ENCODE data around the gene SDCCAG8. TPM values are rescaled to one million over a fixed set of nuclear protein-coding genes. Genes with fewer than 3 reads are reported as not detected.

SDCCAG8 gene
- total RNA-seq, 1 donor: 42.7 TPM

DNA sequence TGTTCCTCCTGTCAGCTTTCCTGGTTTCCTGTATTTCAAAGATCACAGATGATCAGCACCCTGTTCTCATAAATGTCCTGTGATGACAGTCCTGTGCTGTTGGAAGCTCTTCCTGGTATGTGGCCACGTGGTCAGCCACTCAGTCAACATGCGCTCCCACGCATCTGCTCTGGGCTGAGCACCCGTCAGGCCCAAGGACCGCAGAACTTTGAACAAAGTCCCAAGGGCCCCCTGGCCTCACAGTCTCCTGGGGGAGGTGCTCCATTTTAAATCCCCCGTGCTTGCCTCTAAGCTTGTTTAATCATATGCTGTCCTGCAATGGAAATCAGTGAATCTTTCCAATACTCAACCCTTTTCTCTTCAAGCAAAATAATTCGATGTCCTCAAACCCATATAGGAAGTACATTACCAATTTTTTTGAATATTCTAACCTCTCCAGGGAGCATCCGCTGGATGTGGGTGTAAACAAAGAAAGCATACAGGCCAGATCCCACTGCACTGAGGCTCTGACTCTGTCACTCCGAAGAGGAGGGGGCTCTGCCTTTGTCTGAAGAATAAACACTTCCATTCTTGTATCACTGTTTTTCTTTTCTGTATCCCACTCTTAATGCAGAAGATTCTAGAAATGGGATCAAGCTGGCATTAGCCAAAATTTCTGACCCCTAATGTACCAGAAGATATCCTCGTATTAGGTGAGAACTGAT is 250.3 kb downstream of the SDCCAG8 start:
- Histone ChIP-seq H3K4me1 (ENCODE audit: insufficient read depth, low read length) (peaks cover 9% of the 10 kb centered on the region), H3K9me3 (ENCODE audit: low read depth, low read length) (no peaks in the 10 kb centered on the region), H3K27me3 (ENCODE audit: insufficient read depth, low read length) (no peaks in the 10 kb centered on the region), H2AFZ (ENCODE audit: low read length) (no peak overlapping the region), H3K27ac (ENCODE audit: low read depth, low read length) (peak overlapping the region; percentile 25), H4K20me1 (ENCODE audit: insufficient read depth, low read length) (peaks cover 3% of the 10 kb centered on the region), H3K4me3 (ENCODE audit: insufficient read depth, low read length) (no peak overlapping the region), H3K36me3 (ENCODE audit: insufficient read depth, low read length) (peaks cover 17% of the 10 kb centered on the region), H3K4me2 (ENCODE audit: insufficient read depth, low read length) (no peak overlapping the region), H3K79me2 (ENCODE audit: insufficient read depth, low read length) (no peaks in the 10 kb centered on the region)
- TF ChIP-seq, protein P1, sequence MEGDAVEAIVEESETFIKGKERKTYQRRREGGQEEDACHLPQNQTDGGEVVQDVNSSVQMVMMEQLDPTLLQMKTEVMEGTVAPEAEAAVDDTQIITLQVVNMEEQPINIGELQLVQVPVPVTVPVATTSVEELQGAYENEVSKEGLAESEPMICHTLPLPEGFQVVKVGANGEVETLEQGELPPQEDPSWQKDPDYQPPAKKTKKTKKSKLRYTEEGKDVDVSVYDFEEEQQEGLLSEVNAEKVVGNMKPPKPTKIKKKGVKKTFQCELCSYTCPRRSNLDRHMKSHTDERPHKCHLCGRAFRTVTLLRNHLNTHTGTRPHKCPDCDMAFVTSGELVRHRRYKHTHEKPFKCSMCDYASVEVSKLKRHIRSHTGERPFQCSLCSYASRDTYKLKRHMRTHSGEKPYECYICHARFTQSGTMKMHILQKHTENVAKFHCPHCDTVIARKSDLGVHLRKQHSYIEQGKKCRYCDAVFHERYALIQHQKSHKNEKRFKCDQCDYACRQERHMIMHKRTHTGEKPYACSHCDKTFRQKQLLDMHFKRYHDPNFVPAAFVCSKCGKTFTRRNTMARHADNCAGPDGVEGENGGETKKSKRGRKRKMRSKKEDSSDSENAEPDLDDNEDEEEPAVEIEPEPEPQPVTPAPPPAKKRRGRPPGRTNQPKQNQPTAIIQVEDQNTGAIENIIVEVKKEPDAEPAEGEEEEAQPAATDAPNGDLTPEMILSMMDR (IDR thresholded peaks at IDR 0.05; ENCODE audit: extremely low read depth, low read depth, low read length): no peak
- DNase-seq (ENCODE audit: insufficient read length, low spot score, missing footprints): no peak

DNA sequence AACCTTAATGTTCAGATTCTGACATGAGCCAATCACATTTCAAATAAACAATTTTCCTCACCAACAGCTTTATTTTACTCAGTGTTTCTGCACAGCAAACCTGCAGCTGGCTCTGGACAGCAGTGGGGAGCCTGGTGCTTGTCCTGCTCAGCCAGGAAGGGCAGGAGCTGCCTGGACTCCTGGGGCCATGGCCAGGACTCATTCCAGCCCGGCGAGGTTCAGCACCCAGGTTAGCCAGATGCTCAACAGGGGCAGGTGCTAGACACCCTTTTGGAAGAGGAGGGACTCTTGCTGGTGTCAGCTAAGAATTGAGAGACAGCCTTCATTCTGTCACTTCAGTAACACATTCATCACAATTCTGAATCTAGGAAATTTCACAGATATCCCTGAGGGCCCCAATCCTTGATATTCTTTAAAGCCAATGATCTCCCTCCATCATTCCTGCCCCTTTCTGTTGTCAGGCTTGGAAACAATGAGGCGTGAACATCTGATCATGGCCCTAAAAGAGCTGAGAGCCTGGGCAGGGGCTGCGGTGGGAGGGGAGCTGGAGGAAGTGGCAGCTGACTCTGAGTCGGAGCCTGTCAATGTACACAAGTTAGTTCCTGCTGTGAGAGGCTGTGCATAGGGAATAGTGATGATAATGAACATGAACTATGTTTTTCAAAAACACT is 251.3 kb downstream of the SDCCAG8 start:
- no peak overlapping the region for H3K27ac ChIP-seq (ENCODE audit: low read depth, low read length)
- H4K20me1 ChIP-seq (ENCODE audit: insufficient read depth, low read length): peaks cover 3% of the 10 kb centered on the region
- H3K79me2 ChIP-seq (ENCODE audit: insufficient read depth, low read length): no peaks in the 10 kb centered on the region
- H3K9me3 ChIP-seq (ENCODE audit: low read depth, low read length): no peaks in the 10 kb centered on the region
- H3K4me2 ChIP-seq (ENCODE audit: insufficient read depth, low read length): no peak overlapping the region
- H3K36me3 ChIP-seq (ENCODE audit: insufficient read depth, low read length): peaks cover 26% of the 10 kb centered on the region
- H3K27me3 ChIP-seq (ENCODE audit: insufficient read depth, low read length): no peaks in the 10 kb centered on the region
- H2AFZ ChIP-seq (ENCODE audit: low read length): no peak overlapping the region
- DNase-seq (ENCODE audit: insufficient read length, low spot score, missing footprints): no peak
- TF ChIP-seq, protein P1 (IDR thresholded peaks at IDR 0.05; ENCODE audit: extremely low read depth, low read depth, low read length): no peak
- no peak overlapping the region for H3K4me3 ChIP-seq (ENCODE audit: insufficient read depth, low read length)
- H3K4me1 ChIP-seq (ENCODE audit: insufficient read depth, low read length): peaks cover 5% of the 10 kb centered on the region

DNA sequence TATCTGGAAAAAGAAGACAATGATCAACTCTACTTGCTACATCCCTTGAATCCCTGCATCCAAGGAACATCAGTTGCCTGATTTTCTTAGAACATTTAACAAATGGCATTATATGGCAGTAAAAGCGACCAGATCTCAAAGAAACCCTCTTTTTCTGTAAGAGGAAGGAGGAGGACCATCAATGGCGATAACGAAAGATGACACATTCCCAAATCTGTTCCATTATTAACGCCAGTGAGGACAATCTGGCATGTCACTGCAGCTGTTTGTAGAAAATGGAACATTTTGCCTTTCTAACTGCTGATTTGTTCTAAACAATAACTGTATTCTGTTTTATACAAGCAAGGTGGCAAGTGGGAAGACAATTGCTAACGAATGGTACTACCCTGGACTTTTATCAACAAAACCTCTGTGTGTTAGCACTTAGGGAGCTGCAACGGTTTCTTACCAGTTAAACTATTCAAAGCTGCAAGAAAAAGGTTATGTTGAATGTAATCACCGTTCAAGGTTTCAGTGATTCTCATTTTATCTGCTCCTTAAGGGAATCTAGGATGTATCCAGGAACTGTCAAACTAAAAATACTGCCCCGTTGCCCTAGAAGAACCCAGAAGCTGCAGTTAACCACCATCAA is 251.9 kb downstream of the SDCCAG8 start:
- Histone ChIP-seq H3K4me3 (ENCODE audit: insufficient read depth, low read length) (no peak overlapping the region), H3K4me1 (ENCODE audit: insufficient read depth, low read length) (peaks cover 5% of the 10 kb centered on the region), H2AFZ (ENCODE audit: low read length) (no peak overlapping the region), H3K27me3 (ENCODE audit: insufficient read depth, low read length) (no peaks in the 10 kb centered on the region), H4K20me1 (ENCODE audit: insufficient read depth, low read length) (peaks cover 3% of the 10 kb centered on the region), H3K4me2 (ENCODE audit: insufficient read depth, low read length) (no peak overlapping the region), H3K79me2 (ENCODE audit: insufficient read depth, low read length) (no peaks in the 10 kb centered on the region), H3K36me3 (ENCODE audit: insufficient read depth, low read length) (peaks cover 23% of the 10 kb centered on the region), H3K9me3 (ENCODE audit: low read depth, low read length) (no peaks in the 10 kb centered on the region), H3K27ac (ENCODE audit: low read depth, low read length) (no peak overlapping the region)
- TF ChIP-seq, protein P1 (IDR thresholded peaks at IDR 0.05; ENCODE audit: extremely low read depth, low read depth, low read length): no peak
- no peak for DNase-seq (ENCODE audit: insufficient read length, low spot score, missing footprints)

DNA sequence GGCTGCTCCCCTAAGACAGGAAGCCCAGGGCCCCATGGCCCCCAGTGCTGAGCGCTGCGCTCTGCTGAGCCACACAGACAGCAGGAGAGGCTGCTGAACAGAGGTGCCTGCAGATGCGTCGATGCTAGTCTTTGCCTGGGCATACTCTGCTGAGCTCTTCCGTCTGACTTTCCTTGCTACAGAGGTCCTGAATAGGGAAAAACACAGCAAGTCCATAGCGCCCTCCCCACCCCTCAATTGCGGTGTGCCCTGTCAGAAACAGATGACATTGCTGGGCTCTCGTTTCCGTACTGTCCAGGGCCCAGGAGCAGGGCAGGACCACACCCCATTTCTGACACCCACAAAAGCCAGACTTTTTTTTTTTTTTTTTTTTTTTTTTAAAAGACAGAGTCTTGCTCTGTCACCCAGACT is 252.5 kb downstream of the SDCCAG8 start:
- Histone ChIP-seq H3K27me3 (ENCODE audit: insufficient read depth, low read length) (no peaks in the 10 kb centered on the region), H3K9me3 (ENCODE audit: low read depth, low read length) (no peaks in the 10 kb centered on the region), H3K4me1 (ENCODE audit: insufficient read depth, low read length) (peaks cover 5% of the 10 kb centered on the region), H4K20me1 (ENCODE audit: insufficient read depth, low read length) (peaks cover 3% of the 10 kb centered on the region), H3K4me2 (ENCODE audit: insufficient read depth, low read length) (no peak overlapping the region), H3K27ac (ENCODE audit: low read depth, low read length) (no peak overlapping the region), H3K4me3 (ENCODE audit: insufficient read depth, low read length) (no peak overlapping the region), H3K79me2 (ENCODE audit: insufficient read depth, low read length) (no peaks in the 10 kb centered on the region), H3K36me3 (ENCODE audit: insufficient read depth, low read length) (peaks cover 19% of the 10 kb centered on the region), H2AFZ (ENCODE audit: low read length) (no peak overlapping the region)
- TF ChIP-seq, protein P1 (IDR thresholded peaks at IDR 0.05; ENCODE audit: extremely low read depth, low read depth, low read length): no peak
- no peak for DNase-seq (ENCODE audit: insufficient read length, low spot score, missing footprints)
